Gastrocnemius medialis (tissue), 4 donors: ENCODE data around the gene NEK6. TPM values are rescaled to one million over a fixed set of nuclear protein-coding genes. Genes with fewer than 3 reads are reported as not detected.

Experiments
- ATAC-seq, 2 donors: fragments of 150-250 bp; one replicate each; pipeline ENCODE4 v1.9.1; 2016
- DNase-seq, 2 donors: peaks; one replicate each; pipeline ENCODE4 v3.0.0-alpha.2; 2019
- H3K27ac ChIP-seq, 4 donors: fragments of 200-600 bp; sonication (generic); 1 replicate in 1 of 4; 2 replicates in 3 of 4; pipeline ENCODE4 v1.5.1; 2016 to 2018; ENCODE audit warnings: mild to moderate bottlenecking in 2 of 4, moderate library complexity in 1 of 4
- H3K27me3 ChIP-seq, 3 donors: fragments of 200-600 bp; sonication (generic) in 2 of 3; 1 replicate in 1 of 3; 2 replicates in 2 of 3; pipeline versions ENCODE4 v1.5.1 to v1.6.0; 2016 to 2019; ENCODE audit warnings: mild to moderate bottlenecking in 1 of 3, moderate library complexity in 1 of 3
- H3K36me3 ChIP-seq, 2 donors: fragments of 200-600 bp; sonication (generic) in 1 of 2; one replicate each; pipeline ENCODE4 v1.5.1; 2017 to 2018
- H3K4me1 ChIP-seq, 2 donors: fragments of 200-600 bp; sonication (generic) in 1 of 2; one replicate each; pipeline ENCODE4 v1.5.1; 2016 to 2017; ENCODE audit warnings: mild to moderate bottlenecking in 2 of 2
- H3K4me3 ChIP-seq, 4 donors: fragments of 200-600 bp; sonication (generic) in 3 of 4; 1 replicate in 1 of 4; 2 replicates in 3 of 4; pipeline ENCODE4 v1.5.1; 2016 to 2019; ENCODE audit warnings: mild to moderate bottlenecking in 2 of 4
- H3K9me3 ChIP-seq, 3 donors: fragments of 200-600 bp; sonication (generic) in 2 of 3; 1 replicate in 1 of 3; 2 replicates in 2 of 3; pipeline ENCODE4 v1.5.1; 2016 to 2019
- POLR2A ChIP-seq, 2 donors: fragments of 450-650 bp; IDR thresholded peaks; one replicate each; pipeline ENCODE4 v1.6.1; 2017; ENCODE audit warnings: antibody characterized with exemption in 2 of 2, mild to moderate bottlenecking in 2 of 2, moderate library complexity in 2 of 2
- in situ Hi-C, 4 donors: fragments of 200-750 bp; cut with MboI; loops; one replicate each; pipeline versions ENCODE4 v1.15.0 to v1.8.0; 2017; ENCODE audit warnings: low sequenced_read_pairs in 4 of 4
- intact Hi-C: fragments of 100-400 bp; cut with DNase I; formaldehyde crosslinking; loops from one replicate; pipeline ENCODE4 v1.15.1; 2023; ENCODE audit warnings: low total_unique reads
- total RNA-seq, 4 donors: library from RNA; depleted of rRNA; stranded (reverse); fragments of >200 nt; gene quantifications; one replicate each; pipeline versions ENCODE4 v1.1.0 to v1.2.3, GENCODE V29; 2016
- TF ChIP-seq, protein P1 (sequence below), 5 experiments: fragments of 450-650 bp in 3 of 5; fragments of 200-600 bp in 2 of 5; sonication (generic) in 2 of 5; IDR thresholded peaks in 4 of 5; conservative IDR thresholded peaks in 1 of 5; 1 replicate in 4 of 5; 2 replicates in 1 of 5; pipeline ENCODE4 v1.5.1; 2016 to 2019; ENCODE audit warnings: antibody characterized with exemption in 5 of 5, mild to moderate bottlenecking in 3 of 5, moderate library complexity in 3 of 5

The NEK6 gene
- total RNA-seq, 4 donors from 2014 or later: 2.3 to 10.1 (median 3.5) TPM

DNA sequence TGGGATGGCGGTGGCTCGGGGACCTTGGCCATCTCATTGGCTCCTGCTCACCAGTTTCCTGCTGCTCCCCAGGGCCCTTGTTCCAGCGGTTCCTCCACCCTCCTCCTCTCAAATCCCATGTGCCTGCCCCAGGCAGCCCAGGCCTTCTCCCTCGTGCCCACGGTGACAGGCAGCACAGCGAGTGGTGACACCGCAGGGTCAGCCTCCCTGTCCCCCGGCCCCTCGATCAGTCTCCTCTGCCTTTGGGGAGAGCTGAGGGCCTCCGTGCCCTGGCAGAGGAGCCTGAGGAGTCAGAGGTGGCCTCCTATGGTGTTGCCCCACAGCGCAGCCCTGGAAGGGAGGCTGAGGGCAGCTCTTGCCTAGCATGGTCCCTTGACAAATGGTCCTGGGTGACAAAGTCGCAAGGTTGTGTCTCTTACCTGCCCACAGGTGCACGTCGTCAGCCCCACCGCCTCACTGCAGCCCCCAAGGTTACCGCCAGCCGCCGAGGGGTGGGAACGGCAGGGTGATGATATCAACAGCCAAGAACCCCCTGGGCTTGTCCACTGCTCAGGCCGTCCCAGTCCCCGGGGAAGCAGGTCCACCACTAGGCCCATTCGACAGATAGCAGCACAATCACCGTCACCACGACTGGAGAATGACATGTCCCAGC, 49.8 kb downstream of the NEK6 start:
- no peak overlapping the region for H3K4me3 ChIP-seq
- ATAC-seq (no peak), DNase-seq (no peak)
- H3K9me3 ChIP-seq: no peaks in the 10 kb centered on the region
- TF ChIP-seq POLR2A (IDR thresholded peaks at IDR 0.05): no peak
- TF ChIP-seq, protein P1, sequence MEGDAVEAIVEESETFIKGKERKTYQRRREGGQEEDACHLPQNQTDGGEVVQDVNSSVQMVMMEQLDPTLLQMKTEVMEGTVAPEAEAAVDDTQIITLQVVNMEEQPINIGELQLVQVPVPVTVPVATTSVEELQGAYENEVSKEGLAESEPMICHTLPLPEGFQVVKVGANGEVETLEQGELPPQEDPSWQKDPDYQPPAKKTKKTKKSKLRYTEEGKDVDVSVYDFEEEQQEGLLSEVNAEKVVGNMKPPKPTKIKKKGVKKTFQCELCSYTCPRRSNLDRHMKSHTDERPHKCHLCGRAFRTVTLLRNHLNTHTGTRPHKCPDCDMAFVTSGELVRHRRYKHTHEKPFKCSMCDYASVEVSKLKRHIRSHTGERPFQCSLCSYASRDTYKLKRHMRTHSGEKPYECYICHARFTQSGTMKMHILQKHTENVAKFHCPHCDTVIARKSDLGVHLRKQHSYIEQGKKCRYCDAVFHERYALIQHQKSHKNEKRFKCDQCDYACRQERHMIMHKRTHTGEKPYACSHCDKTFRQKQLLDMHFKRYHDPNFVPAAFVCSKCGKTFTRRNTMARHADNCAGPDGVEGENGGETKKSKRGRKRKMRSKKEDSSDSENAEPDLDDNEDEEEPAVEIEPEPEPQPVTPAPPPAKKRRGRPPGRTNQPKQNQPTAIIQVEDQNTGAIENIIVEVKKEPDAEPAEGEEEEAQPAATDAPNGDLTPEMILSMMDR (IDR thresholded peaks at IDR 0.05 in 4 of 5, conservative IDR thresholded peaks at IDR 0.05 in 1 of 5): no peak
- no peaks in the 10 kb centered on the region for H3K27me3 ChIP-seq
- intact Hi-C loops (no loop called here), in situ Hi-C loops (loop anchor here in 1 of 4 donors (25.0 kb wide), 1 partner anchor 170 kb away; no protein-coding TSS in a partner anchor)
- no peaks in the 10 kb centered on the region for H3K4me1 ChIP-seq
- no peak overlapping the region for H3K27ac ChIP-seq
- H3K36me3 ChIP-seq: no peaks in the 10 kb centered on the region

DNA sequence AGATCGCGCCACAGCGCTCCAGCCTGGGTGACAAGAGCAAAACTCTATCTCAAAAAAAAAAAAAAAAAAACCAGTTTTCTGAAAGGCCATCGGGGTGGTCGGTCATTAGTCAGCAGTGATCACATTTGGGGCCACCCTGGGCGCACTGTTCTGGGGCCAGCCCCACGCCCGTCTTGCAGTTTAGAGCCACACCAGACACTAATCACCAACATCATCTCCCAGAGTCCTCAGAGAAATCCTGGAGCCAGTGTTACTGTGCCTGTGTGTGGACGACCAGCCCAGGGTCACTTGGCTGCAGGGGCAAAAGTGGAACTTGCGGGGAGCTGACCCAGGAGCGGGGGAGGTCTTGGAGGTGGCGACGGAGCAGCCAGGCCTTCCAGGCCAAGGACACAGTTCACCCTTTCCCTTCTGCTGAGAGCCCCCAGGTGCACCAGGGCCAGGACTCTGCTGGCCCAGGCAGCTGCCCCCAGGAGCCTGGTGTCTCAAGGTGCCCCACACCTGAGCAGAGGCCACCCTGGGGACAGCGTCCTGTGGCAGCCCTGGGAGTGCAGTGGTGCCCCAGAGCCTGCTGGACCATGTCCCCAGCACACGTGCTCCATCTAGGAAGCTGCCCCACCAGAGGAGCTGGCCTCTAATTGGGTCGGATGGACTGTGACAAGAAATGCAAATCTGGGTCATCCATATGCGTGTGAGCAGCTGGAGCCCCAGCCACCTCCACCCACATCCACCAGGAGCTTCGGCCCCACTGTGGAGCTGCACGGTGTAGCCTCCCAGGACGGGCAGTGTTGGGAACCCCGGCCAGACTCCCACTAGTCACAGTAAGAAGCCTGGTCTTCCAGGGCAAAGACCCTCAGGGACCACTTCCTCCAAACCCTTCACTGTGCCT, 51.1 kb downstream of the NEK6 start:
- no peaks in the 10 kb centered on the region for H3K9me3 ChIP-seq
- H3K4me3 ChIP-seq: no peak overlapping the region
- H3K27ac ChIP-seq: no peak overlapping the region
- H3K36me3 ChIP-seq: no peaks in the 10 kb centered on the region
- ATAC-seq: peak in 1 of 2 donors; percentile 7
- H3K27me3 ChIP-seq: no peaks in the 10 kb centered on the region
- DNase-seq: no peak
- intact Hi-C loops: no loop called here
- no peaks in the 10 kb centered on the region for H3K4me1 ChIP-seq
- TF ChIP-seq, protein P1 (IDR thresholded peaks at IDR 0.05 in 4 of 5, conservative IDR thresholded peaks at IDR 0.05 in 1 of 5): no peak
- TF ChIP-seq POLR2A (IDR thresholded peaks at IDR 0.05): no peak
- in situ Hi-C loops: loop anchor here in 1 of 4 donors (25.0 kb wide), 1 partner anchor 172 kb away; no protein-coding TSS in a partner anchor

DNA sequence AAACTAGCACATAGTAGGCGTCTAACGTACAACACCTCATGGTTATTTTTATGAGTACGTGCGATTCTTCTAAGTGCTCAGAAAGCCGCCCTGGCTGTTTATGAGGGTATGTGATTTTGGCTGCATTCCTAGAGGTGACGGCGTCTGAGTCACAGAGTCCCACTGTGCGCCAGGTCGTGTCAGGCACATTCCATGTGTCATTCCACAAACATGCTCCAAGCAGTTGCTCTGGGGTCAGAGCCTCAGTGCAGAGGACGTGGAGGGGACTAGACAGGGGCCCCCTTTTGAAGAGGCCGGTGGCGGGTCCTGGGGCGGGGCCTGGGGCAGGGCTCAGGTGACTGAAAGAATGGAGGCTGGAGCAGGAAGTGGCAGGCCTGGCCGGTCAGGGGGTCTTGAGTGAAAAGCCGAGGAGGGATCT, 51.9 kb downstream of the NEK6 start:
- DNase-seq (peak in 1 of 2 donors; percentile 37), ATAC-seq (peak; percentile 46 to 68)
- H3K27ac ChIP-seq: no peak overlapping the region
- H3K27me3 ChIP-seq: no peaks in the 10 kb centered on the region
- no peaks in the 10 kb centered on the region for H3K9me3 ChIP-seq
- in situ Hi-C loops: loop anchor here in 2 of 4 donors (5.0 to 25.0 kb wide), 2 partner anchors 172 to 182 kb away; no protein-coding TSS in a partner anchor
- intact Hi-C loops: no loop called here
- H3K36me3 ChIP-seq: peaks cover 0 to 3% of the 10 kb centered on the region in 2 donors
- no peak overlapping the region for H3K4me3 ChIP-seq
- TF ChIP-seq, protein P1 (IDR thresholded peaks at IDR 0.05 in 4 of 5, conservative IDR thresholded peaks at IDR 0.05 in 1 of 5): no peak
- TF ChIP-seq POLR2A (IDR thresholded peaks at IDR 0.05): no peak
- H3K4me1 ChIP-seq: no peaks in the 10 kb centered on the region

DNA sequence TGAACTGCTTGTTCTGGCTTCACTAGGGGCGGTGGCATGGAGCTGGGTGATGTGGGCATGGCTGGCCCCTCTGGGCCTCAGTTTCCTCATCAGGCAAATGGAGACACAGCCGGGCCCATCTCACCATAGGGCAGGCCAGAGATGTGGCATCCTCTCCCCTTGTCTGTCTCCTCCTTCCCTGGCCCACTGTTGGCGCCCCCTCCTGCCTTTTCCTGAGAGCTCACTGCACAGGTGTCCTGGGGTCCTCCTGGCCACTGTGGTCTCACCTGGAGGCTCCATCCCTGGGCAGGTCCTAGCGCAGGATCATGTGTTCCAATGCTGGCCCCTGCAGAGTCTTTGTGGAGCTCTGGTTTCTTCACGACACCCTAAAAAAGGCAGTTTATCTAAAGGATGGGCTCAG, 53.5 kb downstream of the NEK6 start:
- H3K27me3 ChIP-seq: no peaks in the 10 kb centered on the region
- no peaks in the 10 kb centered on the region for H3K9me3 ChIP-seq
- no peak for TF ChIP-seq POLR2A (IDR thresholded peaks at IDR 0.05)
- TF ChIP-seq, protein P1 (IDR thresholded peaks at IDR 0.05 in 4 of 5, conservative IDR thresholded peaks at IDR 0.05 in 1 of 5): no peak
- H3K27ac ChIP-seq: no peak overlapping the region
- H3K36me3 ChIP-seq: peaks cover 0 to 3% of the 10 kb centered on the region in 2 donors
- ATAC-seq: no peak
- intact Hi-C loops: no loop called here
- no peak for DNase-seq
- H3K4me3 ChIP-seq: no peak overlapping the region
- in situ Hi-C loops: loop anchor here in 2 of 4 donors (5.0 to 25.0 kb wide), 2 partner anchors 174 to 184 kb away; no protein-coding TSS in a partner anchor
- H3K4me1 ChIP-seq: no peaks in the 10 kb centered on the region
